HG03439 (cell line): ENCODE measurements around the gene SPRED3.

Experiments
- ATAC-seq: cut with Tn5 transposase; IDR thresholded peaks from one replicate; pipeline ENCODE4 v1.9.1; 2021; ENCODE audit warnings: mild to moderate bottlenecking, moderate library complexity; ENCODE audit not compliant: unreplicated experiment

Gene SPRED3

GRCh38 chr19:38371081-38371480, 17.4 kb upstream of the SPRED3 start:
- ATAC-seq, result no peak

- no peak for ATAC-seq
Measured at GRCh38 chr19:38373907-38374331, 14.6 kb upstream of the SPRED3 start.

- ATAC-seq, result peak; percentile 91
Measured at GRCh38 chr19:38374332-38375097, 14.0 kb upstream of the SPRED3 start, which contains the start of gene PSMD8. Gene PSMD8, plus strand, starts transcription at chr19:38374571. Its CDS starts 31 bp downstream, at chr19:38374602.

GRCh38 chr19:38375098-38375493, 13.4 kb upstream of the SPRED3 start:
- no peak for ATAC-seq

GRCh38 chr19:38375748-38376147, 12.7 kb upstream of the SPRED3 start:
- no peak for ATAC-seq

- no peak for ATAC-seq
Measured at GRCh38 chr19:38376576-38376975, 11.9 kb upstream of the SPRED3 start.

GRCh38 chr19:38377052-38377451, 11.4 kb upstream of the SPRED3 start:
- no peak for ATAC-seq

- no peak for ATAC-seq
Measured at GRCh38 chr19:38378866-38379265, 9.6 kb upstream of the SPRED3 start.

- ATAC-seq, result no peak
Measured at GRCh38 chr19:38381138-38381537, 7.4 kb upstream of the SPRED3 start.

- ATAC-seq, result no peak
Measured at GRCh38 chr19:38383184-38383583, 5.3 kb upstream of the SPRED3 start.

GRCh38 chr19:38383743-38384142, 4.8 kb upstream of the SPRED3 start:
- ATAC-seq, result no peak

GRCh38 chr19:38384209-38385027, 4.1 kb upstream of the SPRED3 start:
- ATAC-seq, result no peak

GRCh38 chr19:38385057-38385803, 3.3 kb upstream of the SPRED3 start:
- ATAC-seq, result no peak

- ATAC-seq, result no peak
Measured at GRCh38 chr19:38385804-38386257, 2.7 kb upstream of the SPRED3 start.

GRCh38 chr19:38386300-38386970, 2.1 kb upstream of the SPRED3 start:
- no peak for ATAC-seq

GRCh38 chr19:38386971-38387549, 1.4 kb upstream of the SPRED3 start:
- no peak for ATAC-seq

- ATAC-seq, result peak; percentile 45
Measured at GRCh38 chr19:38387550-38388348, 748 bp upstream of the SPRED3 start, which contains the start of gene GGN. Gene GGN, minus strand, starts transcription at chr19:38388034. Its CDS starts 773 bp downstream, at chr19:38387261.

- no peak for ATAC-seq
Measured at GRCh38 chr19:38389101-38389925, 816 bp downstream of the SPRED3 start.
